ENCODE results near the gene PRKCB.

The PRKCB gene

DNA sequence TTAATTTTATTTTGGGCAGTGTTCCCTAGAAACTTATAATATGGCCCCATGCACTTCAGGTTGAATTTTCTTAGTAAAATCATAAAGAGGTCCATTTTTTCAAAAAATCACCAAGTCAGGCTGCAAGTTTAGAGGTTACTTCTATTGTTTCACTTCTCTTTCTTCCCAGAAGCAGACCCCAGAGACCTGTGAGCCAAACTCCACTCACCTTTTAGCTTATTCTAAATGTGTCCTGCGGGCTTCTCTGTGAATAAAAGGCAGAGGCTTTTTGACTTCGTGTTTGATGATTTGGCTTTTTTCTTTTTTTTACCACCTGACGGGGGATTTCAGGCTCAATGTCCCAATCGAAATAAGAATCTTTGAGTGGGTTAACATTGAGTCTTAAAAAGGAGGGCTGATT is 7.4 kb downstream of the PRKCB start:
- no peak overlapping the region for H3K4me3 ChIP-seq (replicated peaks; ENCODE audit: low read depth, low read length)
- TF ChIP-seq, protein P1, sequence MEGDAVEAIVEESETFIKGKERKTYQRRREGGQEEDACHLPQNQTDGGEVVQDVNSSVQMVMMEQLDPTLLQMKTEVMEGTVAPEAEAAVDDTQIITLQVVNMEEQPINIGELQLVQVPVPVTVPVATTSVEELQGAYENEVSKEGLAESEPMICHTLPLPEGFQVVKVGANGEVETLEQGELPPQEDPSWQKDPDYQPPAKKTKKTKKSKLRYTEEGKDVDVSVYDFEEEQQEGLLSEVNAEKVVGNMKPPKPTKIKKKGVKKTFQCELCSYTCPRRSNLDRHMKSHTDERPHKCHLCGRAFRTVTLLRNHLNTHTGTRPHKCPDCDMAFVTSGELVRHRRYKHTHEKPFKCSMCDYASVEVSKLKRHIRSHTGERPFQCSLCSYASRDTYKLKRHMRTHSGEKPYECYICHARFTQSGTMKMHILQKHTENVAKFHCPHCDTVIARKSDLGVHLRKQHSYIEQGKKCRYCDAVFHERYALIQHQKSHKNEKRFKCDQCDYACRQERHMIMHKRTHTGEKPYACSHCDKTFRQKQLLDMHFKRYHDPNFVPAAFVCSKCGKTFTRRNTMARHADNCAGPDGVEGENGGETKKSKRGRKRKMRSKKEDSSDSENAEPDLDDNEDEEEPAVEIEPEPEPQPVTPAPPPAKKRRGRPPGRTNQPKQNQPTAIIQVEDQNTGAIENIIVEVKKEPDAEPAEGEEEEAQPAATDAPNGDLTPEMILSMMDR (IDR thresholded peaks at IDR 0.05; ENCODE audit: low read length, missing control alignments), result no peak
- DNase-seq (ENCODE audit: low read depth), result no peak

DNA sequence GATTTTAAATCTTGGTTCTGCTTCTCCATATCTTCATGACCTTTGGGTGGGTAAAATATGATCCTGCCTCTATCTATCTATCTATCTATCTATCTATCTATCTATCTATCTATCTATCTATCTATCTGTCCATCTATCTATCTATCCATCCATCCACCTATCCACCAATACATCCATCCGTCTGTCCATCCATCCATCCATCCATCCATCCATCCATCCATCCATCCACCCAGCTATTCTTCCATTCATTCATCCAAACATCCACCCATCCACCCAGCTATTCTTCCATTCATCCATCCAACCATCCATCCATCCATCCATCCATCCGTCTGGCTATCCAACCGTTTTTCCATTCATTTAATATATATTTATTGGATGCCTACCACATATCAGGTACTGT is 11.5 kb downstream of the PRKCB start:
- no peak overlapping the region for H3K4me3 ChIP-seq (replicated peaks; ENCODE audit: low read depth, low read length)
- TF ChIP-seq, protein P1 (IDR thresholded peaks at IDR 0.05; ENCODE audit: low read length, missing control alignments), result no peak
- no peak for DNase-seq (ENCODE audit: low read depth)

DNA sequence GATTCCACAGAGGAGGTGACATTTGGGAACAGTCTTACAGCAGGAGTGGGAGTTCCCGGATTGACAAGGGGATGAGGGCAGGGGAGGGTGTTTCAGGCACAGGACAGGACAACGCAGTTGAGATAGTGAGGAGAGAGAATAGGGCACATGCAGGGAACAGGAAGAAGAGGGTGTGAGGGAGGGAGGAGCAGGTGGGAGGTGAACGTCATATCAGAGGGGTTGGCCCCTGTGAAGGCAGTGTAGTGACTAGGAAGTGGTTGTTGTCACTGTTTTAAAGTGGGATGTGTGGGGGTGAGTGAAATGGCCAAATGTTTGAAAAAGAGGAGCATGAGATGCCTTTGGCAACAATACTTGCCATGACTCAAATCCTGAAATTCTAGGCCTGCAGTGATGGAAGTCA is 12.2 kb downstream of the PRKCB start:
- no peak for DNase-seq (ENCODE audit: low read depth)
- H3K4me3 ChIP-seq (replicated peaks; ENCODE audit: low read depth, low read length), result no peak overlapping the region
- TF ChIP-seq, protein P1 (IDR thresholded peaks at IDR 0.05; ENCODE audit: low read length, missing control alignments), result no peak

DNA sequence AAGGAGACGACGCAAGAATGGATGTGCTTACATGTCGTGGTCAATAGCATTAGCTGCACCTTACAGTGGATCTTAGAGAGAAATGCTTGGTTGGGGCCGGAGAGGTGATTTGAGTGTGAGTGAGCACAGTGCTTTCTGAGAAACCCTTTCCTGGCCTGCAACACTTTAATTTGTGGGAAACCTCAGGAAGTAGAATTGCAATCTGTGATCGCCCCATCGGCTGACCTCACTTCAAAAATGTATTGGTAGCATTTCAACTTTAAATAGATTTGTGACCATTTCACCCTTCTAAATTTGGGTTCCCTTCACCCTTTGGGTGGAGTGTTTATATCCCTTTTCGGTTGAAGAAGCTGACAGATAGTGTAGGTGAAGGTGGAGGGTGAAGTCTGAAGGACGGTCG is 13.2 kb downstream of the PRKCB start:
- no peak overlapping the region for H3K4me3 ChIP-seq (replicated peaks; ENCODE audit: low read depth, low read length)
- TF ChIP-seq, protein P1 (IDR thresholded peaks at IDR 0.05; ENCODE audit: low read length, missing control alignments), result no peak
- no peak for DNase-seq (ENCODE audit: low read depth)

DNA sequence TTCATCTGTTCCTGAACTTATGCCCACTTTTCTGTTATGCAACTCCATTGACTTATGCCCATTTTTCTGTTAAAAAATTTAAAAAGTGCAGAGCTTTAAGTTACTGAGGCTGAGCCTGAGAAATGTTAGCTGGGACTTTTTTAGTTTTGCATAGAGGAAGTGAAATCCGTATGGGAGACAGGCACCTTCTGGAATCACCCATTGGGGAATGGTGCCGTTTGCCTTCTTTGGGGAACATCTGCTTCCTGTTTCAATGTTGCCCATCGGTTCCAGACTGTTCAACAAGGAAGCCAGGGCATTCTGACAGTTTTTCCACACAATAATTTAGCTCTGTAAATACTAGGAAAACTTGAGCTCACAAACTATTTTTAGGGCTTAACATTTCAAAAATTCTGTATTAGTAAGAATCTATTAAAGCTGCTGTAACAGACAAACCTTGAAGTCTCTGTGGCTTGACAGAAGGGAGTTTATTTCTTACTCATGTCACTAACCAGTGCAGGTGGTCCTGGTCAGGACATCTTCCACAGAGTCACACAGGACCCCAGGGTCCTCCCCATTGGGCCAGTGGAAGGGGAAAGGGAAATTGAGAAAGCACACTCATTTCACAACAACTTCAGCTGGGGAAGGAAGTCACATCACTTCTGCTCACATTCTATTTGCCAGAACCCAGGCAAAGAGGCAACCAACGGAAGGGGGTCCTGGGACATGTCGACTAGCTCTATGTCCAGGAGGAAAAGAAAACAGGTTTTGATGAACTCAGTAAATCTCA is 17.2 kb downstream of the PRKCB start:
- no peak for DNase-seq (ENCODE audit: low read depth)
- TF ChIP-seq, protein P1 (IDR thresholded peaks at IDR 0.05; ENCODE audit: low read length, missing control alignments), result no peak
- H3K4me3 ChIP-seq (replicated peaks; ENCODE audit: low read depth, low read length), result no peak overlapping the region

DNA sequence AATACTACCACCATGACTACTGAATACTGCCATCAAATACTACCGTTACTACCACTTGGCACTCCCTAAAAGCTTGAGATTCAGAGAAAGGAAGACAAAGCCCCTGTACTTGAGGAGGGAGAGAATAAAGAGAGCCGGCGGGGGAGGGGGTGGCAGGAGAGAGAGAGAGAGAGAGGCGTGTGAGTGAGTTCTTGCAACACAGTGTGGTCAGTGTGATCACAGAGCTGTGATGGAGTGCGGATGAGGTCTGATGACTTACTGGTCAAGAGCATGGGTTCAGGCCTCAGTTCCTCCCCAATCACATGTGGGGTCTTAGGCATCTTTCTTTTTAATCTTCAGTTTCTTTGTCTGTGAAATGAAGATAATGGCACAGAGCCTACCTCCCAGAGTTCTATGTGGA is 19.2 kb downstream of the PRKCB start:
- H3K4me3 ChIP-seq (replicated peaks; ENCODE audit: low read depth, low read length), result no peak overlapping the region
- TF ChIP-seq, protein P1 (IDR thresholded peaks at IDR 0.05; ENCODE audit: low read length, missing control alignments), result no peak

DNA sequence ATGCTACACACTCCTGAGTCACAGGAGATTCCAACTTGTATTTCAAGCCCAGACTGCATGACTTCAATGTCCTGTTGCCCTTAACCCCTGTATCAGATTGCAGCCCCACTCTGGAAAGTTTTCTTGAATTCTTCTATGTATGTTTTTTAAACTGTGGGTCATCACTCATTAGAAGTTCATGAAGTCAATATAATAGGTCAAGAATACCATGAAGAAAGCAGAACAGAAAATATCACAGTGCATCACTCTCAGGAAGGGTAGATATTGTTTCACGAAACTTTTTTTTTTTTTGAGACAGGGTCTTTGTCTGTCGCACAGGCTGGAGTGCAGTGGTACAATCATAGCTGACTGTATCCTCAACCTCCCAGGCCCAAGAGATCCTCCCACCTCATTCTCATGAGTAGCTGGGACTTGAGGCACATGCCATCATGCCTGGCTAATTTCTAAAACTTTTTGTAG is 20.5 kb downstream of the PRKCB start:
- TF ChIP-seq, protein P1 (IDR thresholded peaks at IDR 0.05; ENCODE audit: low read length, missing control alignments), result no peak
- no peak overlapping the region for H3K4me3 ChIP-seq (replicated peaks; ENCODE audit: low read depth, low read length)
- DNase-seq (ENCODE audit: low read depth), result no peak

More for the DNA sequence above, 19.2 kb downstream of the PRKCB start:
- DNase-seq (ENCODE audit: low read depth), result no peak

Measured in fibroblast of pulmonary artery (primary cell).